Esophagus squamous epithelium (tissue), 5 donors: ENCODE data around the gene SPDEF. TPM values are rescaled to one million over a fixed set of nuclear protein-coding genes. Genes with fewer than 3 reads are reported as not detected.

Source experiments
- DNase-seq: peaks from one replicate; lab custom pipeline; 2025; lab: John Stamatoyannopoulos, UW
- H3K27ac ChIP-seq, 4 donors: fragments of 200-600 bp; sonication (generic); one replicate each; pipeline ENCODE4 v1.5.1; 2016 to 2019; ENCODE audit warnings: mild to moderate bottlenecking in 1 of 4
- H3K27me3 ChIP-seq, 4 donors: fragments of 200-600 bp; sonication (generic); 1 replicate in 3 of 4; 2 replicates in 1 of 4; pipeline versions ENCODE4 v1.5.1 to v1.6.0; 2017 to 2021; ENCODE audit warnings: antibody characterized with exemption in 1 of 4
- H3K36me3 ChIP-seq, 3 donors: fragments of 200-600 bp; sonication (generic); one replicate each; pipeline ENCODE4 v1.5.1; 2016 to 2019
- H3K4me1 ChIP-seq, 3 donors: fragments of 200-600 bp; sonication (generic); one replicate each; pipeline ENCODE4 v1.5.1; 2017 to 2019
- H3K4me3 ChIP-seq, 4 donors: fragments of 200-600 bp; sonication (generic); 1 replicate in 3 of 4; 2 replicates in 1 of 4; pipeline ENCODE4 v1.5.1; 2016 to 2019; ENCODE audit warnings: mild to moderate bottlenecking in 2 of 4, moderate library complexity in 1 of 4
- H3K9me3 ChIP-seq, 3 donors: fragments of 200-600 bp; sonication (generic); one replicate each; pipeline ENCODE4 v1.5.1; 2016 to 2019
- POLR2A ChIP-seq, 4 donors: fragments of 450-650 bp; IDR thresholded peaks; one replicate each; pipeline ENCODE4 v1.6.1; 2017; ENCODE audit warnings: antibody characterized with exemption in 4 of 4, mild to moderate bottlenecking in 4 of 4, moderate library complexity in 3 of 4
- WGBS, 2 donors: methylation state at CpG; one replicate each; pipeline ENCODE4 v1.1.5; 2018; 5-methylcytosine and 5-hydroxymethylcytosine counted together
- intact Hi-C: fragments of 100-400 bp; cut with DNase I; formaldehyde crosslinking; loops from one replicate; pipeline ENCODE4 v1.15.0; 2022
- total RNA-seq, 4 donors: library from RNA; depleted of rRNA; stranded (reverse); fragments of >200 nt; gene quantifications; one replicate each; pipeline ENCODE4 v1.1.0, GENCODE V29; 2016
- TF ChIP-seq, protein P1 (sequence below), 6 experiments: fragments of 450-650 bp in 4 of 6; fragments of 200-600 bp in 2 of 6; sonication (generic) in 2 of 6; IDR thresholded peaks; one replicate each; pipeline ENCODE4 v1.5.1; 2016 to 2019; ENCODE audit warnings: antibody characterized with exemption in 6 of 6, mild to moderate bottlenecking in 4 of 6, moderate library complexity in 4 of 6
- donor health status: DM: yes; HTN: yes; CAD: no.

The SPDEF gene
- under 1 TPM in 1 of 4 donors, not detected in 3; 0.79 TPM for total RNA-seq

- Histone ChIP-seq H3K27me3 (peaks cover 0 to 8% (median 0%) of the 10 kb centered on the region in 4 donors), H3K4me1 (peaks cover 0 to 4% (median 0%) of the 10 kb centered on the region in 3 donors), H3K4me3 (peak within 1 kb of the TSS in 1 of 4 donors; percentile 10), H3K36me3 (no peaks in the 10 kb centered on the region), H3K9me3 (peaks cover 0 to 9% (median 7%) of the 10 kb centered on the region in 3 donors), H3K27ac (no peak within 1 kb of the TSS)
- WGBS, 2 donors: 7 to 10% methylated on average over 2 to 3 of the region's 6 CpGs
- intact Hi-C loops: no loop called here
- TF ChIP-seq, protein P1, sequence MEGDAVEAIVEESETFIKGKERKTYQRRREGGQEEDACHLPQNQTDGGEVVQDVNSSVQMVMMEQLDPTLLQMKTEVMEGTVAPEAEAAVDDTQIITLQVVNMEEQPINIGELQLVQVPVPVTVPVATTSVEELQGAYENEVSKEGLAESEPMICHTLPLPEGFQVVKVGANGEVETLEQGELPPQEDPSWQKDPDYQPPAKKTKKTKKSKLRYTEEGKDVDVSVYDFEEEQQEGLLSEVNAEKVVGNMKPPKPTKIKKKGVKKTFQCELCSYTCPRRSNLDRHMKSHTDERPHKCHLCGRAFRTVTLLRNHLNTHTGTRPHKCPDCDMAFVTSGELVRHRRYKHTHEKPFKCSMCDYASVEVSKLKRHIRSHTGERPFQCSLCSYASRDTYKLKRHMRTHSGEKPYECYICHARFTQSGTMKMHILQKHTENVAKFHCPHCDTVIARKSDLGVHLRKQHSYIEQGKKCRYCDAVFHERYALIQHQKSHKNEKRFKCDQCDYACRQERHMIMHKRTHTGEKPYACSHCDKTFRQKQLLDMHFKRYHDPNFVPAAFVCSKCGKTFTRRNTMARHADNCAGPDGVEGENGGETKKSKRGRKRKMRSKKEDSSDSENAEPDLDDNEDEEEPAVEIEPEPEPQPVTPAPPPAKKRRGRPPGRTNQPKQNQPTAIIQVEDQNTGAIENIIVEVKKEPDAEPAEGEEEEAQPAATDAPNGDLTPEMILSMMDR (IDR thresholded peaks at IDR 0.05): no peak
- no peak for TF ChIP-seq POLR2A (IDR thresholded peaks at IDR 0.05)
- DNase-seq: no peak
These were observed at the start of gene SPDEF for GRCh38 chr6:34556031-34556471. Gene SPDEF, minus strand, starts transcription at chr6:34556329. Its CDS starts 11,874 bp downstream, at chr6:34544455.

- TF ChIP-seq POLR2A (IDR thresholded peaks at IDR 0.05): no peak
- TF ChIP-seq, protein P1 (IDR thresholded peaks at IDR 0.05): no peak
- 81 to 95% methylated on average over 4 of the region's 4 CpGs for WGBS, 2 donors
- Histone ChIP-seq H3K36me3 (peaks cover 0 to 47% (median 5%) of the 10 kb centered on the region in 3 donors), H3K27ac (no peak overlapping the region), H3K27me3 (no peaks in the 10 kb centered on the region), H3K4me1 (peaks cover 6 to 34% (median 10%) of the 10 kb centered on the region in 3 donors), H3K4me3 (no peak overlapping the region), H3K9me3 (no peaks in the 10 kb centered on the region)
- DNase-seq: no peak
- intact Hi-C loops: loop anchor here (10.0 kb wide), 1 partner anchor 149 kb away; no protein-coding TSS in a partner anchor
These were observed 47.6 kb upstream of the SPDEF start for GRCh38 chr6:34603707-34604106.

DNA sequence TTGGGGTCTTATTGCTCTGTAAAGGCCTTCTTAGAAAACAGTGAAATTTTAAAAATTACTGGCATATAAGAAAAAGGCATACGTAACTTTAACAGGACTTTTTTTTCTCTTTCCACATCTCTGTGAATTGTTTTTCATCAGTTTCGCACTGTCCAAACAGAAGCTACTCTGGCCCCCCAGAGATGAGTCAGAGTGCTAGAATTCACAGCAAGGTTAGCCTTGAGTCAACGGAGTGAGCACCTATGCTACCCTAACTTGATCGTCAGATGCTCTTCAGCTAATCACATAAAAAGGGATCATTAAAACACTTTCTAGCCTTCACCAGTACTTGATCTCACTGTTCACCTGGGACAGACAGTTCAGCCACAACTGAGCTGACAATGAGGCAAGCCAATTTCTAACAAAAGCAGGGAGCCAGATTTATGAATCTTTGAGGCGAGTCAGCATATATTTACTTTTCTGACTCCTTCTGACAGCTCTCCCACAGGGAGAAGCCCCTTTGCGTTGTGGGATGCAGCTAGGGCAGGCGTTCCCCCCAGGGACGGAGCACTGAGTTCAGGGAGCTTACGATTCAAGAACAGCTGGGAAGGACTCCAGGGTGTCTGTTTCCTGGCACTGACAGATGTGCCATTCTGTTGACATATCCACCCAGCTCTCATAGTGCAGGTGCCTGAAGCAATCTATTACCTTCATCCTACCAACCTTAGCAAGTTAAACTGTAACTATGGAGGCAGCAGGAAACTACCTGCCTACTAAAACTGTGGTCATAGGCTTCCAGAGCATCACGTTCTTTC is 46.4 kb upstream of the SPDEF start:
- Histone ChIP-seq H3K36me3 (peaks cover 0 to 44% (median 5%) of the 10 kb centered on the region in 3 donors), H3K4me3 (no peak overlapping the region), H3K9me3 (no peaks in the 10 kb centered on the region), H3K27me3 (no peaks in the 10 kb centered on the region), H3K27ac (no peak overlapping the region), H3K4me1 (peaks cover 13 to 46% (median 17%) of the 10 kb centered on the region in 3 donors)
- TF ChIP-seq, protein P1 (IDR thresholded peaks at IDR 0.05): no peak
- no peak for TF ChIP-seq POLR2A (IDR thresholded peaks at IDR 0.05)
- DNase-seq: no peak
- intact Hi-C loops: loop anchor here (10.0 kb wide), 1 partner anchor 148 kb away; no protein-coding TSS in a partner anchor
- WGBS, 2 donors: 71 to 82% methylated on average over 6 to 8 of the region's 10 CpGs

GRCh38 chr6:34601706-34602105 is 45.6 kb upstream of the SPDEF start:
- H3K27ac ChIP-seq: no peak overlapping the region
- TF ChIP-seq POLR2A (IDR thresholded peaks at IDR 0.05): no peak
- TF ChIP-seq, protein P1 (IDR thresholded peaks at IDR 0.05): no peak
- DNase-seq: no peak
- peaks cover 0 to 40% (median 5%) of the 10 kb centered on the region in 3 donors for H3K36me3 ChIP-seq
- 58 to 82% methylated on average over 4 of the region's 4 CpGs for WGBS, 2 donors
- H3K4me1 ChIP-seq: peaks cover 13 to 53% (median 17%) of the 10 kb centered on the region in 3 donors
- H3K4me3 ChIP-seq: no peak overlapping the region
- intact Hi-C loops: loop anchor here (10.0 kb wide), 1 partner anchor 147 kb away; no protein-coding TSS in a partner anchor
- H3K27me3 ChIP-seq: no peaks in the 10 kb centered on the region
- no peaks in the 10 kb centered on the region for H3K9me3 ChIP-seq

GRCh38 chr6:34600796-34601195 is 44.7 kb upstream of the SPDEF start:
- TF ChIP-seq, protein P1 (IDR thresholded peaks at IDR 0.05): no peak
- TF ChIP-seq POLR2A (IDR thresholded peaks at IDR 0.05): no peak
- Histone ChIP-seq H3K27me3 (no peaks in the 10 kb centered on the region), H3K36me3 (peaks cover 0 to 34% (median 4%) of the 10 kb centered on the region in 3 donors), H3K4me1 (peaks cover 13 to 53% (median 17%) of the 10 kb centered on the region in 3 donors), H3K27ac (no peak overlapping the region), H3K4me3 (no peak overlapping the region), H3K9me3 (no peaks in the 10 kb centered on the region)
- WGBS, 2 donors: 96 to 97% methylated on average over 4 of the region's 4 CpGs
- intact Hi-C loops: loop anchor here (10.0 kb wide), 1 partner anchor 146 kb away; no protein-coding TSS in a partner anchor
- DNase-seq: no peak
